H9 (cell line): ENCODE results near the gene BFSP1. TPM values are rescaled to one million over a fixed set of nuclear protein-coding genes. Genes with fewer than 3 reads are reported as not detected.

Source experiments
- DNase-seq: peaks from one replicate; pipeline ENCODE4 v3.0.0-alpha.2; 2017
- H2AFZ ChIP-seq: one replicate; pipeline ENCODE4 v1.6.1; 2013; ENCODE audit warnings: mild to moderate bottlenecking, low read length, control low read depth, moderate library complexity
- H2AK5ac ChIP-seq: 2 replicates; pipeline ENCODE4 v1.6.1; 2013; ENCODE audit warnings: low read length, control low read depth, mixed read lengths; ENCODE audit not compliant: insufficient read length
- H2BK120ac ChIP-seq: one replicate; pipeline ENCODE4 v1.6.1; 2013; ENCODE audit warnings: low read depth, mild to moderate bottlenecking, low read length, control low read depth, inconsistent platforms; ENCODE audit not compliant: poor library complexity, severe bottlenecking
- H2BK12ac ChIP-seq: 2 replicates; pipeline ENCODE4 v1.6.1; 2013; ENCODE audit warnings: low read length, control low read depth, mixed read lengths, low read depth; ENCODE audit not compliant: insufficient read length
- H2BK15ac ChIP-seq: 2 replicates; pipeline ENCODE4 v1.6.1; 2013; ENCODE audit warnings: low read depth, low read length, control low read depth
- H2BK20ac ChIP-seq: one replicate; pipeline ENCODE4 v1.6.1; 2013; ENCODE audit warnings: low read depth, mild to moderate bottlenecking, low read length, control low read depth, inconsistent platforms; ENCODE audit not compliant: poor library complexity, severe bottlenecking
- H2BK5ac ChIP-seq: 2 replicates; pipeline ENCODE4 v1.6.1; 2013; ENCODE audit warnings: low read length, control low read depth, mixed read lengths; ENCODE audit not compliant: insufficient read length
- H3K14ac ChIP-seq: 2 replicates; pipeline ENCODE4 v1.6.1; 2013; ENCODE audit warnings: low read length, control low read depth; ENCODE audit not compliant: insufficient read depth
- H3K18ac ChIP-seq: 2 replicates; pipeline ENCODE4 v1.6.1; 2013; ENCODE audit warnings: low read depth, mild to moderate bottlenecking, mixed read lengths, low read length, control low read depth; ENCODE audit not compliant: insufficient read length
- H3K23ac ChIP-seq: 2 replicates; pipeline ENCODE4 v1.6.1; 2013; ENCODE audit warnings: low read length, control low read depth, mixed read lengths, low read depth; ENCODE audit not compliant: insufficient read length
- H3K23me2 ChIP-seq: 2 replicates; pipeline ENCODE4 v1.6.1; 2013; ENCODE audit warnings: low read depth, mild to moderate bottlenecking, mixed read lengths, low read length, control low read depth; ENCODE audit not compliant: insufficient read length, poor library complexity, severe bottlenecking
- H3K27ac ChIP-seq: 2 replicates; pipeline ENCODE4 v1.5.1; 2013; ENCODE audit warnings: low read length, control low read depth, mixed read lengths, low read depth; ENCODE audit not compliant: insufficient read length
- H3K27me3 ChIP-seq: 2 replicates; pipeline ENCODE4 v1.6.1; 2013; ENCODE audit warnings: low read length, control low read depth, inconsistent platforms; ENCODE audit not compliant: insufficient read depth
- H3K4ac ChIP-seq: 2 replicates; pipeline ENCODE4 v1.6.1; 2013; ENCODE audit warnings: low read depth, mild to moderate bottlenecking, control low read depth, inconsistent platforms, low read length, moderate library complexity
- H3K4me1 ChIP-seq: 2 replicates; pipeline ENCODE4 v1.6.1; 2013; ENCODE audit warnings: low read length, control low read depth, inconsistent platforms; ENCODE audit not compliant: insufficient read depth
- H3K4me2 ChIP-seq: 2 replicates; pipeline ENCODE4 v1.6.1; 2013; ENCODE audit warnings: low read length, control low read depth, mixed read lengths; ENCODE audit not compliant: insufficient read length, insufficient read depth
- H3K56ac ChIP-seq: 2 replicates; pipeline ENCODE4 v1.6.1; 2013; ENCODE audit warnings: low read depth, mild to moderate bottlenecking, mixed read lengths, low read length, control low read depth; ENCODE audit not compliant: insufficient read length
- H3K79me1 ChIP-seq: 2 replicates; pipeline ENCODE4 v1.6.1; 2013; ENCODE audit warnings: low read depth, mild to moderate bottlenecking, moderate library complexity, low read length, control low read depth, inconsistent platforms; ENCODE audit not compliant: insufficient read depth, poor library complexity, severe bottlenecking
- H3K79me2 ChIP-seq: 2 replicates; pipeline ENCODE4 v1.6.1; 2013; ENCODE audit warnings: low read length, control low read depth, inconsistent platforms; ENCODE audit not compliant: insufficient read depth
- H3K9ac ChIP-seq: 2 replicates; pipeline ENCODE4 v1.6.1; 2013; ENCODE audit warnings: low read length, control low read depth, mixed read lengths; ENCODE audit not compliant: insufficient read length; ENCODE audit errors: extremely low read depth
- H3K9me3 ChIP-seq: one replicate; pipeline ENCODE4 v1.6.1; 2013; ENCODE audit warnings: low read depth, low read length, inconsistent platforms; ENCODE audit not compliant: control insufficient read depth
- H3T11ph ChIP-seq: one replicate; pipeline ENCODE4 v1.6.1; 2013; ENCODE audit warnings: mild to moderate bottlenecking, low read length, control low read depth, inconsistent platforms
- H4K20me1 ChIP-seq: one replicate; pipeline ENCODE4 v1.6.1; 2013; ENCODE audit not compliant: control insufficient read depth, insufficient read length, insufficient read depth
- H4K5ac ChIP-seq: 2 replicates; pipeline ENCODE4 v1.6.1; 2013; ENCODE audit warnings: low read depth, mild to moderate bottlenecking, mixed read lengths, low read length, control low read depth; ENCODE audit not compliant: insufficient read length
- H4K8ac ChIP-seq: replicated peaks from 2 replicates; pipeline ENCODE4 v1.6.1; 2013; ENCODE audit warnings: low read length, control low read depth, mixed read lengths, low read depth; ENCODE audit not compliant: insufficient read length
- H4K91ac ChIP-seq: 2 replicates; pipeline ENCODE4 v1.6.1; 2013; ENCODE audit warnings: low read depth, mild to moderate bottlenecking, moderate library complexity, mixed read lengths, low read length, control low read depth; ENCODE audit not compliant: insufficient read length
- H3K27ac Mint-ChIP-seq, 3 experiments: 2 replicates in 2 of 3; 3 replicates in 1 of 3; pipeline ENCODE4 v1.8.0; 2020 to 2021; ENCODE audit warnings: mixed read lengths in 3 of 3, mild to moderate bottlenecking in 1 of 3, moderate library complexity in 1 of 3
- H3K27me3 Mint-ChIP-seq: 2 replicates; pipeline ENCODE4 v1.8.0; 2021; ENCODE audit warnings: low read depth, mild to moderate bottlenecking, moderate library complexity, mixed read lengths
- H3K36me3 Mint-ChIP-seq, 3 experiments: 2 replicates in 2 of 3; 3 replicates in 1 of 3; pipeline ENCODE4 v1.8.0; 2020 to 2021; ENCODE audit warnings: low read depth in 3 of 3, mixed read lengths in 3 of 3; ENCODE audit not compliant: insufficient read depth in 1 of 3
- H3K4me1 Mint-ChIP-seq, 2 experiments: 2 replicates each; pipeline ENCODE4 v1.8.0; 2020; ENCODE audit warnings: mixed read lengths in 2 of 2
- H3K4me3 Mint-ChIP-seq, 2 experiments: 2 replicates in 1 of 2; 3 replicates in 1 of 2; pipeline ENCODE4 v1.8.0; 2020 to 2021; ENCODE audit warnings: mild to moderate bottlenecking in 2 of 2, mixed read lengths in 2 of 2, moderate library complexity in 1 of 2
- H3K9me3 Mint-ChIP-seq, 2 experiments: 2 replicates in 1 of 2; 3 replicates in 1 of 2; pipeline ENCODE4 v1.8.0; 2020; ENCODE audit warnings: mild to moderate bottlenecking in 2 of 2, mixed read lengths in 2 of 2, moderate library complexity in 1 of 2
- CTCF ChIP-seq: fragments of 200-600 bp; sonication (generic); conservative IDR thresholded peaks from 3 replicates; pipeline ENCODE4 v1.8.0; 2021; ENCODE audit warnings: antibody characterized with exemption, mild to moderate bottlenecking
- WGBS: extraction: QIAGEN DNeasy Blood & Tissue Kit; methylation state at CpG from one replicate; pipeline ENCODE4 v1.1.7; 2013; ENCODE audit warnings: missing lambda C conversion rate, low lambda C conversion rate, mixed read lengths; ENCODE audit not compliant: insufficient read length; ENCODE audit errors: extremely low coverage; 5-methylcytosine and 5-hydroxymethylcytosine counted together
- total RNA-seq: library from RNA; stranded (reverse); gene quantifications from 2 replicates; pipeline ENCODE4 v1.2.1, GENCODE V29; 2021

BFSP1 gene
- total RNA-seq, 1 experiment from 2014 or later, result 9.4 TPM

- Mint-ChIP-seq H3K4me1 (peaks cover 7 to 13% of the 10 kb centered on the region in 2 experiments), H3K27me3 (no peaks in the 10 kb centered on the region), H3K4me3 (no peak overlapping the region), H3K36me3 (peaks cover 0 to 7% (median 0%) of the 10 kb centered on the region in 3 experiments; a peak in 2 of 7 replicates), H3K27ac (no peak overlapping the region), H3K9me3 (no peaks in the 10 kb centered on the region)
- H3K4me1 ChIP-seq, result no peaks in the 10 kb centered on the region
- H3K18ac ChIP-seq, result no peak overlapping the region
- no peak overlapping the region for H4K91ac ChIP-seq
- no peak overlapping the region for H3K56ac ChIP-seq
- no peak for TF ChIP-seq CTCF
- H4K5ac ChIP-seq, result no peak overlapping the region
- no peak overlapping the region for H4K8ac ChIP-seq
- H2AK5ac ChIP-seq, result no peak overlapping the region
- H2BK15ac ChIP-seq, result no peak overlapping the region
- H3K27ac ChIP-seq, result no peak overlapping the region
- no peaks in the 10 kb centered on the region; the same call in 1 of the 2 replicates for H3K27me3 ChIP-seq
- no peak overlapping the region for H2BK20ac ChIP-seq
- no peaks in the 10 kb centered on the region for H3K9me3 ChIP-seq
- no peaks in the 10 kb centered on the region for H4K20me1 ChIP-seq
- WGBS, result no CpG with 5 or more reads among the region's 5 CpGs
- DNase-seq, result no peak
- H2BK12ac ChIP-seq, result no peak overlapping the region
- no peak overlapping the region for H2AFZ ChIP-seq
- H2BK120ac ChIP-seq, result no peak overlapping the region
- no peak overlapping the region for H3K4ac ChIP-seq
- H3K14ac ChIP-seq, result no peak overlapping the region
- no peaks in the 10 kb centered on the region for H3K79me1 ChIP-seq
- H2BK5ac ChIP-seq, result no peak overlapping the region
- no peak overlapping the region for H3K23ac ChIP-seq
- no peak overlapping the region for H3K4me2 ChIP-seq
- no peaks in the 10 kb centered on the region for H3K23me2 ChIP-seq
- H3K79me2 ChIP-seq, result 0 out of 2 replicates have a peak, but pooled peaks cover 2% of the 10 kb centered on the region
- H3K9ac ChIP-seq, result no peak overlapping the region
- H3T11ph ChIP-seq, result no peak overlapping the region
Observed at GRCh38 chr20:17499041-17499440, 32.1 kb downstream of the BFSP1 start.
